WTC11 (cell line): ENCODE results near the gene MAS1. TPM values are rescaled to one million over a fixed set of nuclear protein-coding genes. Genes with fewer than 3 reads are reported as not detected.
"Not testable (repeated sequence)": the region's sequence is repeated elsewhere in the genome, so short reads cannot be mapped to it uniquely, and the experiment has no call there.

ENCODE experiments used
- ATAC-seq: fragments of 200-7000 bp; cut with Tn5 transposase; 2 replicates; pipeline ENCODE4 v1.10.0; 2021; ENCODE audit warnings: mild to moderate bottlenecking, moderate library complexity
- CTCF ChIA-PET: fragments of 300-600 bp; sonication (Branson Sonifier 250); formaldehyde crosslinking; loops from one replicate; lab custom pipeline; 2021; ENCODE audit warnings: antibody characterized with exemption; lab: Charles Lee
- POLR2A ChIA-PET: fragments of 350-600 bp; sonication (Branson Sonifier 250); formaldehyde crosslinking; loops from one replicate; lab custom pipeline; 2021; ENCODE audit warnings: antibody characterized with exemption; lab: Charles Lee
- DNase-seq: peaks from one replicate; pipeline ENCODE4 v3.0.0; 2021; ENCODE audit warnings: low spot score
- H3K27ac Mint-ChIP-seq: 2 replicates; pipeline ENCODE4 v1.8.0; 2021; ENCODE audit warnings: mixed read lengths
- H3K27me3 Mint-ChIP-seq: 2 replicates; pipeline ENCODE4 v1.8.0; 2021; ENCODE audit warnings: low read depth, mild to moderate bottlenecking, moderate library complexity, mixed read lengths
- H3K36me3 Mint-ChIP-seq: 2 replicates; pipeline ENCODE4 v1.8.0; 2021; ENCODE audit warnings: mixed read lengths
- H3K4me1 Mint-ChIP-seq: 2 replicates; pipeline ENCODE4 v1.8.0; 2022; ENCODE audit warnings: mixed read lengths
- H3K4me3 Mint-ChIP-seq: 2 replicates; pipeline ENCODE4 v1.8.0; 2021; ENCODE audit warnings: mild to moderate bottlenecking, moderate library complexity, mixed read lengths
- H3K9me3 Mint-ChIP-seq: 2 replicates; pipeline ENCODE4 v1.8.0; 2021; ENCODE audit warnings: mixed read lengths
- ARID4B ChIP-seq: sonication (generic); formaldehyde crosslinking; IDR thresholded peaks from 2 replicates; pipeline ENCODE4 v1.8.0; 2023; ENCODE audit warnings: missing genetic modification reagents, mild to moderate bottlenecking, borderline replicate concordance
- CBFB ChIP-seq: sonication (generic); formaldehyde crosslinking; IDR thresholded peaks from 2 replicates; pipeline ENCODE4 v1.8.1; 2022; ENCODE audit warnings: mild to moderate bottlenecking, low read depth, missing genetic modification reagents
- EMX1 ChIP-seq: fragments of 250-450 bp; sonication (Bioruptor Pico); IDR thresholded peaks from 2 replicates; pipeline ENCODE4 v1.8.0; 2021; ENCODE audit warnings: mild to moderate bottlenecking
- FOXJ3 ChIP-seq: sonication (generic); formaldehyde crosslinking; IDR thresholded peaks from 2 replicates; pipeline ENCODE4 v1.9.0; 2021; ENCODE audit warnings: missing genetic modification reagents, mild to moderate bottlenecking, borderline replicate concordance
- FOXK1 ChIP-seq: sonication (generic); formaldehyde crosslinking; IDR thresholded peaks from 2 replicates; pipeline ENCODE4 v1.8.0; 2022; ENCODE audit warnings: mild to moderate bottlenecking, moderate library complexity, missing genetic modification reagents
- GABPB1 ChIP-seq: sonication (generic); formaldehyde crosslinking; IDR thresholded peaks from 2 replicates; pipeline ENCODE4 v1.8.1; 2023; ENCODE audit warnings: mild to moderate bottlenecking, missing genetic modification reagents
- GRHL2 ChIP-seq: fragments of 250-450 bp; sonication (Bioruptor Pico); IDR thresholded peaks from 2 replicates; pipeline ENCODE4 v1.8.0; 2022; ENCODE audit warnings: mild to moderate bottlenecking, moderate library complexity; ENCODE audit not compliant: insufficient replicate concordance, severe bottlenecking
- HMGA2 ChIP-seq: fragments of 250-450 bp; sonication (Bioruptor Pico); IDR thresholded peaks from 2 replicates; pipeline ENCODE4 v1.4.0; 2021; ENCODE audit warnings: mild to moderate bottlenecking, moderate library complexity
- IRF2 ChIP-seq: sonication (generic); formaldehyde crosslinking; IDR thresholded peaks from 2 replicates; pipeline ENCODE4 v1.8.0; 2022; ENCODE audit warnings: low read depth, missing genetic modification reagents, borderline replicate concordance
- NFATC4 ChIP-seq: fragments of 250-450 bp; sonication (Bioruptor Pico); IDR thresholded peaks from 2 replicates; pipeline ENCODE4 v1.9.0; 2021; ENCODE audit warnings: mild to moderate bottlenecking
- NR3C1 ChIP-seq: sonication (generic); formaldehyde crosslinking; conservative IDR thresholded peaks from 2 replicates; pipeline ENCODE4 v1.8.1; 2023; ENCODE audit warnings: low read depth, mild to moderate bottlenecking, missing genetic modification reagents
- OVOL2 ChIP-seq: fragments of 250-450 bp; sonication (Bioruptor Pico); IDR thresholded peaks from 2 replicates; pipeline ENCODE4 v1.9.0; 2021; ENCODE audit warnings: mild to moderate bottlenecking, borderline replicate concordance
- SOX15 ChIP-seq: fragments of 250-450 bp; sonication (Bioruptor Pico); IDR thresholded peaks from 2 replicates; pipeline ENCODE4 v1.9.0; 2021; ENCODE audit warnings: mild to moderate bottlenecking
- ZBTB43 ChIP-seq: sonication (generic); formaldehyde crosslinking; IDR thresholded peaks from 2 replicates; pipeline ENCODE4 v1.8.1; 2023; ENCODE audit warnings: mild to moderate bottlenecking, missing genetic modification reagents
- ZNF121 ChIP-seq: sonication (generic); formaldehyde crosslinking; IDR thresholded peaks from 2 replicates; pipeline ENCODE4 v1.8.0; 2023; ENCODE audit warnings: missing genetic modification reagents
- ZNF263 ChIP-seq: sonication (generic); formaldehyde crosslinking; IDR thresholded peaks from 2 replicates; pipeline ENCODE4 v1.8.1; 2022; ENCODE audit warnings: low read depth, mild to moderate bottlenecking, moderate library complexity, missing genetic modification reagents
- ZNF416 ChIP-seq: fragments of 250-450 bp; sonication (Bioruptor Pico); IDR thresholded peaks from 2 replicates; pipeline ENCODE4 v1.9.0; 2021; ENCODE audit warnings: mild to moderate bottlenecking, inconsistent platforms
- total RNA-seq: library from RNA; stranded (reverse); gene quantifications from 3 replicates; pipeline ENCODE4 v1.2.3, GENCODE V29; 2021
- TF ChIP-seq, protein P1 (sequence below): fragments of 200-600 bp; IDR thresholded peaks from 2 replicates; pipeline ENCODE4 v1.8.0; 2022; ENCODE audit warnings: antibody characterized with exemption

The MAS1 gene
- total RNA-seq, 1 experiment from 2014 or later = 0.68 TPM

GRCh38 chr6:159862103-159862502 lies 28.7 kb upstream of the MAS1 start:
- no peaks in the 10 kb centered on the region for H3K4me1 Mint-ChIP-seq
- H3K9me3 Mint-ChIP-seq = peaks cover 2% of the 10 kb centered on the region
- no peaks in the 10 kb centered on the region for H3K36me3 Mint-ChIP-seq
- H3K4me3 Mint-ChIP-seq = no peak overlapping the region
- no peaks in the 10 kb centered on the region for H3K27me3 Mint-ChIP-seq
- ChIA-PET CTCF (interaction anchor here (1.4 kb wide), 1 partner anchor 210 kb away, joined by 3 read pairs; no protein-coding TSS in a partner anchor), POLR2A (no interaction called here)
- DNase-seq = no peak
- H3K27ac Mint-ChIP-seq = no peak overlapping the region
- no peak for TF ChIP-seq HMGA2 (CRISPR knock-in tag)
- no peak for TF ChIP-seq GABPB1
- TF ChIP-seq NFATC4 (CRISPR knock-in tag) = no peak
- no peak for TF ChIP-seq GRHL2 (CRISPR knock-in tag)
- TF ChIP-seq SOX15 (CRISPR knock-in tag) = no peak
- TF ChIP-seq ARID4B (CRISPR knock-in tag) = no peak
- no peak for TF ChIP-seq EMX1
- no peak for TF ChIP-seq ZNF416 (CRISPR knock-in tag)
- no peak for TF ChIP-seq FOXJ3
- no peak for TF ChIP-seq CBFB (CRISPR knock-in tag)
- no peak for TF ChIP-seq ZNF263 (CRISPR knock-in tag)
- no peak for TF ChIP-seq OVOL2
- TF ChIP-seq ZBTB43 (CRISPR knock-in tag) = no peak
- TF ChIP-seq IRF2 (CRISPR knock-in tag) = no peak
- no peak for TF ChIP-seq FOXK1 (CRISPR knock-in tag)
- no peak for TF ChIP-seq NR3C1 (CRISPR knock-in tag)
- TF ChIP-seq, all 79 proteins: peak for 0
- ATAC-seq = no peak

- POLR2A ChIA-PET, H3K4me1 Mint-ChIP-seq, DNase-seq, H3K36me3 Mint-ChIP-seq, H3K27me3 Mint-ChIP-seq, H3K27ac Mint-ChIP-seq, H3K4me3 Mint-ChIP-seq: not testable (repeated sequence)
- CTCF ChIA-PET = interaction anchor here (0.6 to 1.7 kb wide), 38 partner anchors 9 to 671 kb away, joined by 3 to 12 read pairs (median 4); partner anchors contain the start of genes IGF2R, MRPL18, TCP1 and WTAP
- TF ChIP-seq, protein P1, sequence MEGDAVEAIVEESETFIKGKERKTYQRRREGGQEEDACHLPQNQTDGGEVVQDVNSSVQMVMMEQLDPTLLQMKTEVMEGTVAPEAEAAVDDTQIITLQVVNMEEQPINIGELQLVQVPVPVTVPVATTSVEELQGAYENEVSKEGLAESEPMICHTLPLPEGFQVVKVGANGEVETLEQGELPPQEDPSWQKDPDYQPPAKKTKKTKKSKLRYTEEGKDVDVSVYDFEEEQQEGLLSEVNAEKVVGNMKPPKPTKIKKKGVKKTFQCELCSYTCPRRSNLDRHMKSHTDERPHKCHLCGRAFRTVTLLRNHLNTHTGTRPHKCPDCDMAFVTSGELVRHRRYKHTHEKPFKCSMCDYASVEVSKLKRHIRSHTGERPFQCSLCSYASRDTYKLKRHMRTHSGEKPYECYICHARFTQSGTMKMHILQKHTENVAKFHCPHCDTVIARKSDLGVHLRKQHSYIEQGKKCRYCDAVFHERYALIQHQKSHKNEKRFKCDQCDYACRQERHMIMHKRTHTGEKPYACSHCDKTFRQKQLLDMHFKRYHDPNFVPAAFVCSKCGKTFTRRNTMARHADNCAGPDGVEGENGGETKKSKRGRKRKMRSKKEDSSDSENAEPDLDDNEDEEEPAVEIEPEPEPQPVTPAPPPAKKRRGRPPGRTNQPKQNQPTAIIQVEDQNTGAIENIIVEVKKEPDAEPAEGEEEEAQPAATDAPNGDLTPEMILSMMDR = peak; percentile 42; the same call in 1 of the 2 replicates
- peak; percentile 87 for TF ChIP-seq ZNF121
- peak; percentile 65 for ATAC-seq
- H3K9me3 Mint-ChIP-seq = peaks cover 12% of the 10 kb centered on the region
These were observed 27.4 kb upstream of the MAS1 start for GRCh38 chr6:159863341-159863740.
